Calu3 (cell line): Measurements from ENCODE around the gene CBL. TPM values are rescaled to one million over a fixed set of nuclear protein-coding genes. Genes with fewer than 3 reads are reported as not detected.
A peak's percentile ranks its signal among the peaks of the same experiment; 100 is the strongest.

Experiments
- BruUV-seq: library from RNA; stranded (reverse); fragments of 400-500 nt; replicated peaks from 2 replicates; lab custom pipeline; 2021; lab: Mats Ljungman, UMichigan
- CTCF ChIA-PET: fragments of 300-600 bp; sonication (Branson Sonifier 250); formaldehyde crosslinking; loops from one replicate; lab custom pipeline; 2022; ENCODE audit warnings: antibody characterized with exemption; lab: Charles Lee
- DNase-seq: peaks from one replicate; pipeline ENCODE4 v3.0.0; 2022
- H3K27ac Mint-ChIP-seq: one replicate; pipeline ENCODE4 v1.8.0; 2022; ENCODE audit warnings: mixed read lengths; ENCODE audit not compliant: unreplicated experiment
- H3K27me3 Mint-ChIP-seq: one replicate; pipeline ENCODE4 v1.8.0; 2022; ENCODE audit warnings: mixed read lengths; ENCODE audit not compliant: unreplicated experiment
- H3K36me3 Mint-ChIP-seq: one replicate; pipeline ENCODE4 v1.8.0; 2022; ENCODE audit warnings: mild to moderate bottlenecking, moderate library complexity, mixed read lengths; ENCODE audit not compliant: insufficient read depth, unreplicated experiment
- H3K4me1 Mint-ChIP-seq: one replicate; pipeline ENCODE4 v1.8.0; 2022; ENCODE audit warnings: mild to moderate bottlenecking, low read depth, mixed read lengths; ENCODE audit not compliant: unreplicated experiment
- H3K4me3 Mint-ChIP-seq: one replicate; pipeline ENCODE4 v1.8.0; 2022; ENCODE audit warnings: mild to moderate bottlenecking, low read depth, moderate library complexity, mixed read lengths; ENCODE audit not compliant: unreplicated experiment
- H3K9me3 Mint-ChIP-seq: one replicate; pipeline ENCODE4 v1.8.0; 2022; ENCODE audit warnings: low read depth, mixed read lengths; ENCODE audit not compliant: unreplicated experiment
- intact Hi-C: fragments of 100-400 bp; cut with micrococcal nuclease; formaldehyde crosslinking; loops from one replicate; pipeline ENCODE4 v1.10.0; 2022; ENCODE audit not compliant: unreplicated experiment
- total RNA-seq: library from RNA; stranded (reverse); gene quantifications from 2 replicates; pipeline ENCODE4 v1.2.3, GENCODE V29; 2022
- TF ChIP-seq, protein P1 (sequence below): fragments of 200-600 bp; IDR thresholded peaks from one replicate; pipeline ENCODE4 v1.8.0; 2022; ENCODE audit warnings: antibody characterized with exemption; ENCODE audit not compliant: unreplicated experiment

The CBL gene
- total RNA-seq, 1 experiment from 2014 or later, result 15.9 TPM

DNA sequence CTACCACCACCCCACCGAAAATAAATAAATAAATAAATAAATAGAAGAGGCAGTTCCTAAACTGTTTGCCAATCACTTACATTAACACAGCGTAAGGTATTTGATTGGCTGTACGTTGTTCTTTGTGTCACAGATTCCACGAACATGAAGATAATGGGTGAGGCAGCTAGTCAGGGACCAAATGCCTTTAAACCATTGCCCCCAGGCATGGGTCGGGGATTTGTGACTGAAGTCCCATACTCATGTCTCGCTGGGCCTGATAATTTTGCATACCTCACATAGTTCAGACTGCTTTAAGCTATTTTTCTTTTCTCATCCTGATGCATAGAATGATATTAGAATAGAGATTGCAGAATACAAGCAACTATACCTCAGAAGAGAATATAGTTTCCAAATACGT is 3.6 kb upstream of the CBL start:
- H3K36me3 Mint-ChIP-seq, result peaks cover 20% of the 10 kb centered on the region
- no peak overlapping the region for H3K4me3 Mint-ChIP-seq
- CTCF ChIA-PET, result no interaction called here
- intact Hi-C loops, result no loop called here
- H3K4me1 Mint-ChIP-seq, result no peaks in the 10 kb centered on the region
- no peaks in the 10 kb centered on the region for H3K27me3 Mint-ChIP-seq
- TF ChIP-seq, protein P1, sequence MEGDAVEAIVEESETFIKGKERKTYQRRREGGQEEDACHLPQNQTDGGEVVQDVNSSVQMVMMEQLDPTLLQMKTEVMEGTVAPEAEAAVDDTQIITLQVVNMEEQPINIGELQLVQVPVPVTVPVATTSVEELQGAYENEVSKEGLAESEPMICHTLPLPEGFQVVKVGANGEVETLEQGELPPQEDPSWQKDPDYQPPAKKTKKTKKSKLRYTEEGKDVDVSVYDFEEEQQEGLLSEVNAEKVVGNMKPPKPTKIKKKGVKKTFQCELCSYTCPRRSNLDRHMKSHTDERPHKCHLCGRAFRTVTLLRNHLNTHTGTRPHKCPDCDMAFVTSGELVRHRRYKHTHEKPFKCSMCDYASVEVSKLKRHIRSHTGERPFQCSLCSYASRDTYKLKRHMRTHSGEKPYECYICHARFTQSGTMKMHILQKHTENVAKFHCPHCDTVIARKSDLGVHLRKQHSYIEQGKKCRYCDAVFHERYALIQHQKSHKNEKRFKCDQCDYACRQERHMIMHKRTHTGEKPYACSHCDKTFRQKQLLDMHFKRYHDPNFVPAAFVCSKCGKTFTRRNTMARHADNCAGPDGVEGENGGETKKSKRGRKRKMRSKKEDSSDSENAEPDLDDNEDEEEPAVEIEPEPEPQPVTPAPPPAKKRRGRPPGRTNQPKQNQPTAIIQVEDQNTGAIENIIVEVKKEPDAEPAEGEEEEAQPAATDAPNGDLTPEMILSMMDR, result no peak
- H3K9me3 Mint-ChIP-seq, result no peaks in the 10 kb centered on the region
- no peak overlapping the region for H3K27ac Mint-ChIP-seq
- DNase-seq, result no peak
- BruUV-seq, result no TSS peak

DNA sequence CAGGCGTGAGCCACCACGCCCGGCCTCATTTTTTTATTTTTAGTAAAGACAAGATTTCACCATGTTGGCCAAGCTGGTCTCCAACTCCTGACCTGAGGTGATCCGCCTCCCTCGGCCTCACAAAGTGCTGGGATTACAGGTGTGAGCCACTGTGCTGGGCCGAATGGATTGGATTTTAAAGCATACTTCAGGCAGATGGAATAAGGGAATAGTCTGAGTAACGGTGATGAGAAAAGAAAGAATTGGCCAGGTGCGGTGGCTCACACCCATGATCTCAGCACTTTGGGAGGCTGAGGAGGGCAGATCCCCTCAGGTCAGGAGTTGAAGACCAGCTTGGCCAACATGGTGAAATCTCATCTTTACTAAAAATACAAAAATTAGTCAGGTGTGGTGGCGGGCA is 2.1 kb upstream of the CBL start:
- H3K27me3 Mint-ChIP-seq, result no peaks in the 10 kb centered on the region
- intact Hi-C loops, result no loop called here
- DNase-seq, result no peak
- no peak overlapping the region for H3K27ac Mint-ChIP-seq
- no peaks in the 10 kb centered on the region for H3K4me1 Mint-ChIP-seq
- no peak overlapping the region for H3K4me3 Mint-ChIP-seq
- no TSS peak for BruUV-seq
- peaks cover 20% of the 10 kb centered on the region for H3K36me3 Mint-ChIP-seq
- no peaks in the 10 kb centered on the region for H3K9me3 Mint-ChIP-seq
- TF ChIP-seq, protein P1, result no peak
- CTCF ChIA-PET, result no interaction called here

DNA sequence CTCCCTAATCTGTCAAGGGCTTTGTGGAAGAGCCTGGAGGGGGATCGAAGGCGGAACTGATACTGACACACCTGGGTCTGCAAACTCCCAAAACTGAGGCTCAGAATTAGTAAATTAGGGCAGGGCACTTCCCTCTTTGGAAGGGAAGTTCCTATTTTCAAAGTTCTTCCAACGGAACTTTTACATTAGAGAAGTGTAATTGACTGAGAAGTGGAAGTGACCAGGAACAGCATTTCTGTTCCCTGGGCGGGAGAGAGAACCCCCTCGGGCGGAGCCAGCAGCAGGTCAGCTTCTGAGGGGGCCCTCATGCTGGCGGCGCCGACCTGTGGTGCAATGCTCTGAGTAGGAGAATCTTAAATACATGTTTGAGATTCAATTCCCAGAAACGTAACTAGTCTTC is 1.1 kb upstream of the CBL start:
- intact Hi-C loops, result no loop called here
- BruUV-seq, result TSS peak; percentile 37
- Mint-ChIP-seq H3K27me3 (no peaks in the 10 kb centered on the region), H3K9me3 (no peaks in the 10 kb centered on the region), H3K4me1 (no peaks in the 10 kb centered on the region), H3K27ac (no peak overlapping the region), H3K36me3 (peaks cover 20% of the 10 kb centered on the region), H3K4me3 (no peak overlapping the region)
- CTCF ChIA-PET, result interaction anchor here (1.3 kb wide), 1 partner anchor 103 kb away, joined by 7 read pairs; the partner anchor contains the start of gene DPAGT1
- TF ChIP-seq, protein P1, result no peak
- DNase-seq, result no peak

DNA sequence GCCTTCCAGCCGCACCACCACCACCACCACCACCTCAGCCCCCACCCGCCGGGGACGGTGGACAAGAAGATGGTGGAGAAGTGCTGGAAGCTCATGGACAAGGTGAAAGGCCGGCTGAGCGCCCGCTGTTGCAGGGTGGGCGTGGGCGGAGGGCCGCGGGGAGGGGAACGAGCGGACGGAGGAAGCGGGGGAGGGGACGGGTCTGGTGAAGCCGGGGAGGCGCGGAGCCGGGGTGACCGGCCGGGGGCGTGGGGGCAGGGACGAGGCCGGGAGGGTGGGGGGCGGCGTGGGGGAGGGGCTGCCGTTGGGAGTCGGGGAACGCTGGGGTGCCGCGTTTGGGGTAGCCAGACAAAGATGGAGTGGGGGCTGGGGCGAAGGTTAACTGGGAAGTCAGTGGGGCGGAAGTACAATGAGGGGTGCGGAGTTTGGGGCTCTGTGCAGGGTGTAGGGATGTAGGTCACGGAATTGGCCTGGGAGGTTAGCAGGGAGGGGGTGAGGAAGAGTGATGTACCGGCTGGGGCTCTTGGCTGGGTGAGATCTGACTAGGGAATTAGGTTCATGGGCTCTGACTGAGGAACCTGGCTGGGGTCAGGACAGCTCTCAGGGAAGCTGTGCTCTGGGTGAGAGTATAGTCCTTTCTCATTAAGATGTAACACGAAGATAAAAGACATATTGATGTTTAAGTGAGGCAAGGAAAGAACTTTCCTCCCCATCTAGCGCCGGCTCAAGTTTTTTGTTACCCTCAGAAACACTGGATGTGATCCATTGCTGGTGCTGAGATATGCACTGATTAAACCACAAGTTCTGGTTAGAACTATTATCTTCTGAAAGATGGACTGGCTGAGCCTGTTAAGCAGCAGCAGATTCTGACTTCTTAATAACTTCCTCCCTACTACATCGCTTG is 624 bp downstream of the CBL start:
- no peaks in the 10 kb centered on the region for H3K27me3 Mint-ChIP-seq
- H3K27ac Mint-ChIP-seq, result peak overlapping the region; percentile 39
- no peaks in the 10 kb centered on the region for H3K9me3 Mint-ChIP-seq
- peaks cover 20% of the 10 kb centered on the region for H3K36me3 Mint-ChIP-seq
- BruUV-seq, result no TSS peak
- TF ChIP-seq, protein P1, result no peak
- intact Hi-C loops, result no loop called here
- peak overlapping the region; percentile 86 for H3K4me3 Mint-ChIP-seq
- CTCF ChIA-PET, result interaction anchor here (0.5 to 1.3 kb wide), 9 partner anchors 10 to 525 kb away, joined by 3 to 7 read pairs (median 4); partner anchors contain the start of genes DPAGT1, HMBS and VPS11
- peak; percentile 27 for DNase-seq
- no peaks in the 10 kb centered on the region for H3K4me1 Mint-ChIP-seq
